Measurements from ENCODE around the gene TSEN2.
A peak's percentile ranks its signal among the peaks of the same experiment; 100 is the strongest.

Gene TSEN2

GRCh38 chr3:12483410-12483809 is 870 bp upstream of the TSEN2 start:
- Histone ChIP-seq H3K79me2 (ENCODE audit: insufficient read depth, low read length) (no peaks in the 10 kb centered on the region), H3K9ac (ENCODE audit: low read length) (peak overlapping the region; percentile 63)

GRCh38 chr3:12483872-12484197 is 445 bp upstream of the TSEN2 start:
- Histone ChIP-seq H3K9ac (ENCODE audit: low read length) (peak overlapping the region; percentile 63), H3K36me3 (ENCODE audit: low read length) (no peaks in the 10 kb centered on the region), H4K20me1 (ENCODE audit: low read depth, low read length) (no peaks in the 10 kb centered on the region), H3K4me3 (ENCODE audit: insufficient read depth, low read length, poor library complexity, severe bottlenecking) (peak overlapping the region; percentile 58), H3F3A (ENCODE audit: insufficient read depth) (no peaks in the 10 kb centered on the region), H3K9me3 (ENCODE audit: insufficient read depth, low read length) (no peaks in the 10 kb centered on the region), H3K4me2 (ENCODE audit: low read depth, low read length, poor library complexity, severe bottlenecking) (peak overlapping the region; percentile 69), H3K79me2 (ENCODE audit: insufficient read depth, low read length) (no peaks in the 10 kb centered on the region), H3K27me3 (ENCODE audit: low read length) (no peaks in the 10 kb centered on the region), H3K9me2 (replicated peaks; ENCODE audit: insufficient read depth, low read length) (no peaks in the 10 kb centered on the region), H3K27ac (ENCODE audit: low read depth, low read length) (peak overlapping the region; percentile 65), H2AFZ (ENCODE audit: low read depth, low read length, severe bottlenecking) (peak overlapping the region; percentile 77)
- no peak for TF ChIP-seq EZH2phosphoT487 (conservative IDR thresholded peaks at IDR 0.05; ENCODE audit: low read length)
- TF ChIP-seq, protein P1, sequence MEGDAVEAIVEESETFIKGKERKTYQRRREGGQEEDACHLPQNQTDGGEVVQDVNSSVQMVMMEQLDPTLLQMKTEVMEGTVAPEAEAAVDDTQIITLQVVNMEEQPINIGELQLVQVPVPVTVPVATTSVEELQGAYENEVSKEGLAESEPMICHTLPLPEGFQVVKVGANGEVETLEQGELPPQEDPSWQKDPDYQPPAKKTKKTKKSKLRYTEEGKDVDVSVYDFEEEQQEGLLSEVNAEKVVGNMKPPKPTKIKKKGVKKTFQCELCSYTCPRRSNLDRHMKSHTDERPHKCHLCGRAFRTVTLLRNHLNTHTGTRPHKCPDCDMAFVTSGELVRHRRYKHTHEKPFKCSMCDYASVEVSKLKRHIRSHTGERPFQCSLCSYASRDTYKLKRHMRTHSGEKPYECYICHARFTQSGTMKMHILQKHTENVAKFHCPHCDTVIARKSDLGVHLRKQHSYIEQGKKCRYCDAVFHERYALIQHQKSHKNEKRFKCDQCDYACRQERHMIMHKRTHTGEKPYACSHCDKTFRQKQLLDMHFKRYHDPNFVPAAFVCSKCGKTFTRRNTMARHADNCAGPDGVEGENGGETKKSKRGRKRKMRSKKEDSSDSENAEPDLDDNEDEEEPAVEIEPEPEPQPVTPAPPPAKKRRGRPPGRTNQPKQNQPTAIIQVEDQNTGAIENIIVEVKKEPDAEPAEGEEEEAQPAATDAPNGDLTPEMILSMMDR (IDR thresholded peaks at IDR 0.05; ENCODE audit: insufficient read depth, low read length, poor library complexity, severe bottlenecking) = no peak

More at GRCh38 chr3:12483410-12483809, 870 bp upstream of the TSEN2 start:
- H3K4me2 ChIP-seq (ENCODE audit: low read depth, low read length, poor library complexity, severe bottlenecking) = peak overlapping the region; percentile 69
- H3K27ac ChIP-seq (ENCODE audit: low read depth, low read length) = peak overlapping the region; percentile 65; the same call in 1 of the 2 replicates
- peak overlapping the region; percentile 58 for H3K4me3 ChIP-seq (ENCODE audit: insufficient read depth, low read length, poor library complexity, severe bottlenecking)
- no peaks in the 10 kb centered on the region for H3F3A ChIP-seq (ENCODE audit: insufficient read depth)
- TF ChIP-seq EZH2phosphoT487 (conservative IDR thresholded peaks at IDR 0.05; ENCODE audit: low read length) = no peak
- H3K36me3 ChIP-seq (ENCODE audit: low read length) = no peaks in the 10 kb centered on the region
- no peaks in the 10 kb centered on the region for H3K9me3 ChIP-seq (ENCODE audit: insufficient read depth, low read length)
- peak overlapping the region; percentile 77 for H2AFZ ChIP-seq (ENCODE audit: low read depth, low read length, severe bottlenecking)
- no peaks in the 10 kb centered on the region for H3K27me3 ChIP-seq (ENCODE audit: low read length)
- no peaks in the 10 kb centered on the region for H4K20me1 ChIP-seq (ENCODE audit: low read depth, low read length)
- no peaks in the 10 kb centered on the region for H3K9me2 ChIP-seq (replicated peaks; ENCODE audit: insufficient read depth, low read length)

GRCh38 chr3:12484983-12485327 is 675 bp downstream of the TSEN2 start:
- Histone ChIP-seq H3K9ac (ENCODE audit: low read length) (peak overlapping the region; percentile 63), H3K79me2 (ENCODE audit: insufficient read depth, low read length) (no peaks in the 10 kb centered on the region), H3K4me2 (ENCODE audit: low read depth, low read length, poor library complexity, severe bottlenecking) (peak overlapping the region; percentile 74), H3K27ac (ENCODE audit: low read depth, low read length) (no peak overlapping the region), H3F3A (ENCODE audit: insufficient read depth) (no peaks in the 10 kb centered on the region), H3K27me3 (ENCODE audit: low read length) (no peaks in the 10 kb centered on the region), H3K9me3 (ENCODE audit: insufficient read depth, low read length) (no peaks in the 10 kb centered on the region), H2AFZ (ENCODE audit: low read depth, low read length, severe bottlenecking) (peak overlapping the region; percentile 84), H4K20me1 (ENCODE audit: low read depth, low read length) (no peaks in the 10 kb centered on the region), H3K4me3 (ENCODE audit: insufficient read depth, low read length, poor library complexity, severe bottlenecking) (peak overlapping the region; percentile 76), H3K36me3 (ENCODE audit: low read length) (no peaks in the 10 kb centered on the region), H3K9me2 (replicated peaks; ENCODE audit: insufficient read depth, low read length) (no peaks in the 10 kb centered on the region)
- TF ChIP-seq, protein P1 (IDR thresholded peaks at IDR 0.05; ENCODE audit: insufficient read depth, low read length, poor library complexity, severe bottlenecking) = no peak
- TF ChIP-seq EZH2phosphoT487 (conservative IDR thresholded peaks at IDR 0.05; ENCODE audit: low read length) = no peak

- no peak for TF ChIP-seq EZH2phosphoT487 (conservative IDR thresholded peaks at IDR 0.05; ENCODE audit: low read length)
- TF ChIP-seq, protein P1 (IDR thresholded peaks at IDR 0.05; ENCODE audit: insufficient read depth, low read length, poor library complexity, severe bottlenecking) = no peak
- Histone ChIP-seq H3K4me2 (ENCODE audit: low read depth, low read length, poor library complexity, severe bottlenecking) (no peak overlapping the region), H3K27ac (ENCODE audit: low read depth, low read length) (no peak overlapping the region), H3K36me3 (ENCODE audit: low read length) (no peaks in the 10 kb centered on the region), H3F3A (ENCODE audit: insufficient read depth) (no peaks in the 10 kb centered on the region), H2AFZ (ENCODE audit: low read depth, low read length, severe bottlenecking) (no peak overlapping the region), H3K9me2 (replicated peaks; ENCODE audit: insufficient read depth, low read length) (no peaks in the 10 kb centered on the region), H3K9ac (ENCODE audit: low read length) (no peak overlapping the region), H4K20me1 (ENCODE audit: low read depth, low read length) (no peaks in the 10 kb centered on the region), H3K9me3 (ENCODE audit: insufficient read depth, low read length) (no peaks in the 10 kb centered on the region), H3K79me2 (ENCODE audit: insufficient read depth, low read length) (no peaks in the 10 kb centered on the region), H3K4me3 (ENCODE audit: insufficient read depth, low read length, poor library complexity, severe bottlenecking) (no peak overlapping the region), H3K27me3 (ENCODE audit: low read length) (no peaks in the 10 kb centered on the region)
These were observed 1.7 kb downstream of the TSEN2 start for GRCh38 chr3:12486001-12486400.
